ENCODE results near the gene PRPF18.

PRPF18 gene

DNA sequence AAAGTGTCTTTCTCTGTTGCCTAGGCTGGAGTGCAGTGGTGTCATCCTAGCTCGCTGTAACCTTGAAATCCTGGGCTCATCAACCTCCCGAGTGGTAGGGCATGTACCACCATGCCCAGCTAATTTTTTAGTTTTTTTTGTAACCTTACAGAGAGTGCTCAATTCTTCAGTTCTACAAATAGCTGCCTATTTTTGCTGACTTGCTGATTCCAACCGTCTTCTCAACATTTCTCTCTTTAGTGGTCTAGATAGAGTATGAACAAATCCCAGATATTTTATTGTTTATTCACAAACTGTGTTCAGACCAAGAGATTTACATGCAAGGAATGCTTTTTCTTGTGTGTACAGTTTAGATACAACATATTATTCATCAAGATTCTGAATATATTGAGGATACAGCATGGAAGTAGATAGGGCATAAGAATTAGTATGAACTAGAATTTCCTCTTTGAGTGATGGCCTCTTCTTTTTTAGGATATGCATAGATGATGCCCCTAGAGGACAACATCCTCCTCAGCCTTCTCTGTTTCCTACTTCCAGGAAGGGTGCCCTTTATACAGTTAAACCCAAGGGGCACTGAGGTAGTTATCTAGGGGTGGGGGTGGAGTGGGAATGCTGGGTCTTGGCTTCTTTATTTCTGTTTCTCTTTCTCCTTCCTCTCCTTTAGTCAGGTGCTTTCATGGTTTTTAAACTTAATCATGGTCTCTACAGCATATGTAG lies 26.0 kb downstream of the PRPF18 start:
- H3K27ac ChIP-seq (ENCODE audit: low read depth, low read length): no peak overlapping the region
- H3K9ac ChIP-seq (ENCODE audit: low read length): no peak overlapping the region
- peaks cover 15% of the 10 kb centered on the region for H3K4me1 ChIP-seq (ENCODE audit: insufficient read depth, low read length)
- H3K9me3 ChIP-seq (ENCODE audit: low read length): no peaks in the 10 kb centered on the region
- H3K36me3 ChIP-seq (ENCODE audit: insufficient read depth, low read length): peaks cover 50% of the 10 kb centered on the region
- H3K4me3 ChIP-seq (ENCODE audit: low read depth in 1 of 2, low read length in 2 of 2): no peak overlapping the region
- H3K27me3 ChIP-seq (ENCODE audit: control insufficient read depth in 1 of 2, insufficient read depth in 2 of 2, low read length in 2 of 2): no peaks in the 10 kb centered on the region

GRCh38 chr10:13613519-13613918 lies 26.8 kb downstream of the PRPF18 start:
- Histone ChIP-seq H3K27ac (ENCODE audit: low read depth, low read length) (no peak overlapping the region), H3K9me3 (ENCODE audit: low read length) (no peaks in the 10 kb centered on the region), H3K4me1 (ENCODE audit: insufficient read depth, low read length) (peaks cover 15% of the 10 kb centered on the region), H3K36me3 (ENCODE audit: insufficient read depth, low read length) (peaks cover 53% of the 10 kb centered on the region), H3K4me3 (ENCODE audit: low read depth in 1 of 2, low read length in 2 of 2) (no peak overlapping the region), H3K27me3 (ENCODE audit: control insufficient read depth in 1 of 2, insufficient read depth in 2 of 2, low read length in 2 of 2) (no peaks in the 10 kb centered on the region), H3K9ac (ENCODE audit: low read length) (no peak overlapping the region)

DNA sequence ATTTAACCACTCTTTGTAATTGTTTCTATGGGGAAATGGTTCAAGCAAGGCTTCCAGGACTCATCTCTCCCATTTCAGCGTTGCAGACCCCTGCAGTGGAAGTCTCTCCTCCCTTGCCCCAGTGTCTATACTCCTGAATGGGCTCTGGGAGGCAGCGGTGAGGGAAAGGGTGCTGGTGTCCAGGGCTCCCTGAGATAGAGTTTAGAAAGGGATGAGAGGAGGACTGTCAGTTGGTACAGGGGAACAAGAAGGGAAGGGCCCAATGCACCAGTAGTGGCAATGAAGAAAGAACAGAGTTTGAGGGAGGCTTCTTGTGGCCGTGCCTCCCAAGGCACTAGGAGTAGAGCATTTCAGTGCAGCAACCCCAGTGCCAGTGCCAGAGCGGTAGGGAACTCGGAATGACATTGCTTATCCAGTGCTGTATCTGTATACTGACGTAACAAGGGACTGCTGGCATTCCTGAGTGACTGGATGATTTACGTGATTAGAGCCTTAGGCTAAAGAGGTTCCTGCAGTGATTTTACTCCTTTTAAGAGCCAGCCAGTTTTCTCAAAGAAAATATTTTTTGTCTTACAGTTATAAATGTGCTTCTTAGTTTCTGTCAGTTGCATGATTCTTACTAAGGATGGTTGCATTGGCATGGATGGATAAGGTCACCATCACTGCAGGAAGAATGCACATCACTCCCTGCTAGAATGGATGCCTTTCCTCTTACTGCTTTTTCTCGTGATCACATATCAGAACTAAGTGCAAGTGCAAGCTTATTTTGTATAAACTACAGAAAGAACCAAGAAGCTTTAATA lies 28.0 kb downstream of the PRPF18 start:
- no peak overlapping the region for H3K4me3 ChIP-seq (ENCODE audit: low read depth in 1 of 2, low read length in 2 of 2)
- H3K9ac ChIP-seq (ENCODE audit: low read length): no peak overlapping the region
- peaks cover 43% of the 10 kb centered on the region for H3K36me3 ChIP-seq (ENCODE audit: insufficient read depth, low read length)
- H3K4me1 ChIP-seq (ENCODE audit: insufficient read depth, low read length): peaks cover 15% of the 10 kb centered on the region
- H3K27me3 ChIP-seq (ENCODE audit: control insufficient read depth in 1 of 2, insufficient read depth in 2 of 2, low read length in 2 of 2): no peaks in the 10 kb centered on the region
- H3K9me3 ChIP-seq (ENCODE audit: low read length): no peaks in the 10 kb centered on the region
- H3K27ac ChIP-seq (ENCODE audit: low read depth, low read length): peak overlapping the region; percentile 10

- H3K9me3 ChIP-seq (ENCODE audit: low read length): no peaks in the 10 kb centered on the region
- H3K36me3 ChIP-seq (ENCODE audit: insufficient read depth, low read length): peaks cover 32% of the 10 kb centered on the region
- peaks cover 15% of the 10 kb centered on the region for H3K4me1 ChIP-seq (ENCODE audit: insufficient read depth, low read length)
- H3K27me3 ChIP-seq (ENCODE audit: control insufficient read depth in 1 of 2, insufficient read depth in 2 of 2, low read length in 2 of 2): no peaks in the 10 kb centered on the region
- no peak overlapping the region for H3K9ac ChIP-seq (ENCODE audit: low read length)
- H3K27ac ChIP-seq (ENCODE audit: low read depth, low read length): no peak overlapping the region
- H3K4me3 ChIP-seq (ENCODE audit: low read depth in 1 of 2, low read length in 2 of 2): no peak overlapping the region
These were observed 29.0 kb downstream of the PRPF18 start for GRCh38 chr10:13615650-13616300.

DNA sequence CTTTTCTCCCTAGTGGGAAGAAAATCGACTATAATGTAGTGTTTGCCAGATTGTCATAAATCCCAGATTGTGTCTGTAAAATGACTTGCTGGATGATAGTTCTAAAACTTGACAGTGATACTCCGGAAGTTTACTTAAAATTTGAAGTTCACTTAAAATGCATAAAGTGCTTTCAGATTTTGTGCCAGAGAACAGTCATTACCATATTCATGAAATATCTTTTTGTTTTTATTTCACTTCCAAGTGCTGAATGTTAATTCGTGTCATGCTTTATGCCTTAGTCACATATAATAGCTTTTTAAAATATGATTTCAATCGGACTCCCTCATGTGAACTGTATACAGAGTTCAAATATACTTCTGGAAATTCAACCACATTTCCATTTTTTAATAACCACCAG lies 30.4 kb downstream of the PRPF18 start:
- Histone ChIP-seq H3K27ac (ENCODE audit: low read depth, low read length) (no peak overlapping the region), H3K4me3 (ENCODE audit: low read depth in 1 of 2, low read length in 2 of 2) (no peak overlapping the region), H3K36me3 (ENCODE audit: insufficient read depth, low read length) (peaks cover 29% of the 10 kb centered on the region), H3K9ac (ENCODE audit: low read length) (no peak overlapping the region), H3K4me1 (ENCODE audit: insufficient read depth, low read length) (peaks cover 15% of the 10 kb centered on the region), H3K9me3 (ENCODE audit: low read length) (no peaks in the 10 kb centered on the region), H3K27me3 (ENCODE audit: control insufficient read depth in 1 of 2, insufficient read depth in 2 of 2, low read length in 2 of 2) (no peaks in the 10 kb centered on the region)

DNA sequence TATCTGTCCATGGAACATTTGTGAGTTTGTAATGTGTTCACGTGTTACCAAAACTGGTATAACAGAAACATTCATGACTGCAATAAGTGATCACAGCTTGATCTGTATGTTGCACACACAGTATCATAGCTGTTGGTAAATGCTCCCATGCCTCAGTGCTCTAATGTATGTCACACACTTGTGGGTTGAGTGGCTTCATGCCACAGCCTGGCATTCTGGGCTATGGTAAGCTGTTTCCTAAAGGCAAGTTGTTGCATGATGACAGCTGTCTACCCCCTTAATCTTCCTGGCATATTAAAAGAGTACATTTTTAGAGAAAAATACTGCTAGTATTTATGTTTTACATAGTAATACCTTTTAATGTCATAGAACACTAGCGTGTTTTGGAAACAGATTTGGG lies 35.2 kb downstream of the PRPF18 start:
- Histone ChIP-seq H3K36me3 (ENCODE audit: insufficient read depth, low read length) (peaks cover 15% of the 10 kb centered on the region), H3K9ac (ENCODE audit: low read length) (no peak overlapping the region), H3K4me1 (ENCODE audit: insufficient read depth, low read length) (no peaks in the 10 kb centered on the region), H3K27ac (ENCODE audit: low read depth, low read length) (no peak overlapping the region), H3K9me3 (ENCODE audit: low read length) (no peaks in the 10 kb centered on the region), H3K27me3 (ENCODE audit: control insufficient read depth in 1 of 2, insufficient read depth in 2 of 2, low read length in 2 of 2) (no peaks in the 10 kb centered on the region), H3K4me3 (ENCODE audit: low read depth in 1 of 2, low read length in 2 of 2) (no peak overlapping the region)

DNA sequence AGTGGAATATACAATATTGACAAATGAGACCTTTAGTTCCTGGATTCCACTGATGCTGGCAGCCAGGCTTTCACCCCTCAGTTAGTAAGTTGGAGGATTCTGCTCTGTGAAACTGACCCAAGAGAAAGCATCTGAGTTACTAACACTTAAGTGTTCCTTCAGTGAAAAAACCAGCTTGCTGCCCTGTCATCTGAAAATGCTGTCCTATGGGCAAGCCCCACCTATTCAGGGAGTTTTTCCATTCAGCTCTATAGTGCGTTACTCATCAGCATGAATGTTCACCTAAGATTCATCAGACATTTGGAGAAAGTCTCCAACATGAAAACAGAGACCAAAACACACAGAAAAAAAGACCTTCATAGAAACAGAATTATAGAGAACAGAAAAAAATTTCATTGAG lies 37.9 kb downstream of the PRPF18 start:
- H3K4me3 ChIP-seq (ENCODE audit: low read depth in 1 of 2, low read length in 2 of 2): no peak overlapping the region
- no peaks in the 10 kb centered on the region for H3K9me3 ChIP-seq (ENCODE audit: low read length)
- H3K36me3 ChIP-seq (ENCODE audit: insufficient read depth, low read length): peaks cover 7% of the 10 kb centered on the region
- no peak overlapping the region for H3K27ac ChIP-seq (ENCODE audit: low read depth, low read length)
- H3K4me1 ChIP-seq (ENCODE audit: insufficient read depth, low read length): no peaks in the 10 kb centered on the region
- no peak overlapping the region for H3K9ac ChIP-seq (ENCODE audit: low read length)
- H3K27me3 ChIP-seq (ENCODE audit: control insufficient read depth in 1 of 2, insufficient read depth in 2 of 2, low read length in 2 of 2): no peaks in the 10 kb centered on the region

DNA sequence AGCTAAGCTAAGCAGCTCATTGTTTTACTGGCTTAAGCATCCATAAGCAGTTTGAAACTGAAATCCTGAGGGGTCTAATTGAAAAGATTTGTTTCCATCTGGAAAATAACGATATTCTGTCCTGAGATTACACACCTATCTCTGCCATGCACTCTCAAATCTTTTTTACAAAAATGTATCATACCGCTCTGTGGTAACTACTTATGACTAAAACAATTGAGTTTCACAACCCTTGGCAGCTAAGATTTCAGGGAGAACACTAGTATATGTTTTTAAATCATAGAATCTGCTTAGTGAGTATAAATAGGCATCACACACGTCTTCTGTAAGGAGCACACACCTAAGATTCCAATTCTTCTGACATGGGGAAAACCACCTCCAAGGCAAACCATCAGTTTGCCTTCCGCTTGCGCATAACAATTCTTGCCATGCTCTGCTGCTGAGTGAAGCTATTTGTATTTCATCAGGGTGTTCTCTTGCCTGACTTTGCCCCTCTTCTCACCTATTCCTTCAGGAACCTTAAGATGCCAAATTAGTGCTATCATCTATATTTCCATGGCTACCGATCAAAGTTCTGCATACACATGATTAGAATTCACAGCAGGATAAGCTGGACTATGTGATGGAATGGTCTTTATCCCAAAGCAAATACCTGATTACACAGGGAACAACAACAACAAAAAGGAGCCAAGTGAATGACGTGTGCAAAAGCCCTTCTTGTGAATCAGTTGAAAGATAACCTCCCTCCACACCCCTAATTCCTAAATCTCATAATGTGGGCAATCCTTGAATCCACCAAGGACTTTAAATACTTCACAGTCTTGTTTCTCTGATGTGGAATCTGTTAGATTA lies 40.9 kb downstream of the PRPF18 start:
- Histone ChIP-seq H3K4me3 (ENCODE audit: low read depth in 1 of 2, low read length in 2 of 2) (no peak overlapping the region), H3K27me3 (ENCODE audit: control insufficient read depth in 1 of 2, insufficient read depth in 2 of 2, low read length in 2 of 2) (no peaks in the 10 kb centered on the region), H3K9ac (ENCODE audit: low read length) (no peak overlapping the region), H3K4me1 (ENCODE audit: insufficient read depth, low read length) (peaks cover 5% of the 10 kb centered on the region), H3K27ac (ENCODE audit: low read depth, low read length) (no peak overlapping the region), H3K36me3 (ENCODE audit: insufficient read depth, low read length) (peaks cover 10% of the 10 kb centered on the region), H3K9me3 (ENCODE audit: low read length) (no peaks in the 10 kb centered on the region)

DNA sequence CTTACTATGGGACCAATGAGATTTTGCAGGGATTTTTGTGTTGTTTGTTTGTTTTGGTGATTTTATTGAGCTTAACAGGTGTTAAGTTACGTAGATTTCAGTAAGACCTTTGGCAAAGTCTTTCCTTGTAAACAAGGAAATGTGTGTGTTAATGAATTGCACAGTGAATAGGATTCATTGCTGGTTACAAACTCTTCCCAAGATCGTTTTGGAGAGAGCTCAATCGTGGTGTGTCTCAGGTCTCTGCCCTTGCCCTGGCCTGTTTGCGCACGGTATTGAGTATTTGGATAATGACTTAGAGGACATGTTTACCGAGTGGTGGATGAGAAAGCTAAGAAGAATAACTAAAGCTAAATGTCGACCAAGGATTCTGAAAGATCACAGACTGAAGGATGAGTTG lies 41.9 kb downstream of the PRPF18 start:
- Histone ChIP-seq H3K36me3 (ENCODE audit: insufficient read depth, low read length) (peaks cover 10% of the 10 kb centered on the region), H3K9me3 (ENCODE audit: low read length) (no peaks in the 10 kb centered on the region), H3K4me1 (ENCODE audit: insufficient read depth, low read length) (peaks cover 15% of the 10 kb centered on the region), H3K27me3 (ENCODE audit: control insufficient read depth in 1 of 2, insufficient read depth in 2 of 2, low read length in 2 of 2) (no peaks in the 10 kb centered on the region), H3K9ac (ENCODE audit: low read length) (no peak overlapping the region), H3K4me3 (ENCODE audit: low read depth in 1 of 2, low read length in 2 of 2) (no peak overlapping the region), H3K27ac (ENCODE audit: low read depth, low read length) (no peak overlapping the region)

DNA sequence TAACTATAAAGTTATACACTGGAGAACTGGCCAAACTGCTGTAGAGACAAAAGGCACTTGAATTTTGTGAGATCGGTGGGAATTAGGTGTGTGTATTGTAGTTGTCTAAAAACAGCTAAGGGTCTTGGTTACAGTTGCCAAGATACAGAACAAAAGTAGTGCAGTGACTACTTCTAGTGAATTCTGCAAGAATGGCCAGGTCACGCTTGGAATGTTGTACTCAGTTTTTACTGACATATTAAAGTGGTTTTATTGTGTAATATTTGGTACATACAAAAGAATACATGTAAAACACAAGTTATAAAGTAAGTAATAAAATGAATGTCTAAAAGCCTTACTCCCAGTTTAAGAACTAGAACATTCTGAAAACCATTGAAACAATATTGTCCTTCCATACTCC lies 42.4 kb downstream of the PRPF18 start:
- Histone ChIP-seq H3K4me3 (ENCODE audit: low read depth in 1 of 2, low read length in 2 of 2) (no peak overlapping the region), H3K27ac (ENCODE audit: low read depth, low read length) (no peak overlapping the region), H3K9ac (ENCODE audit: low read length) (no peak overlapping the region), H3K4me1 (ENCODE audit: insufficient read depth, low read length) (peaks cover 20% of the 10 kb centered on the region), H3K9me3 (ENCODE audit: low read length) (no peaks in the 10 kb centered on the region), H3K36me3 (ENCODE audit: insufficient read depth, low read length) (peaks cover 10% of the 10 kb centered on the region), H3K27me3 (ENCODE audit: control insufficient read depth in 1 of 2, insufficient read depth in 2 of 2, low read length in 2 of 2) (no peaks in the 10 kb centered on the region)

DNA sequence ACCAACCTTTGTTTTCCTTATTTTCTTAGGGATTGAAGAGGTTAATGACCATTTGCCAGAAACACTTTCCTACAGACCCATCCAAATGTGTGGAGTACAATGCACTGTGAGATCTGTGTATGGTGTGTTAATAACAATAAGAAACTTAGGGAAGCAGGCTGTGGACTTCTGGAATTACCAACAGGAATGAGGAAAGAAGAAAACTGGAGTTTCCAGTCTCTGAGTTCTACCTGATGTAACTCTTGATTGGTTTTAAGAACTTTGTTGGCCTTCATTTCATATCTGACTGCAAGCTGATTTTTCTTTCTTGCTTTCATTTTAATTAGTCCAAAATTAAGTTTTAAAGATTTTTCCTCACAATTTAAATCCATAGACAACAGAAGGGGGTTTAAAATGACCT lies 43.5 kb downstream of the PRPF18 start:
- Histone ChIP-seq H3K4me3 (ENCODE audit: low read depth in 1 of 2, low read length in 2 of 2) (no peak overlapping the region), H3K36me3 (ENCODE audit: insufficient read depth, low read length) (peaks cover 10% of the 10 kb centered on the region), H3K4me1 (ENCODE audit: insufficient read depth, low read length) (peaks cover 30% of the 10 kb centered on the region), H3K27me3 (ENCODE audit: control insufficient read depth in 1 of 2, insufficient read depth in 2 of 2, low read length in 2 of 2) (no peaks in the 10 kb centered on the region), H3K9ac (ENCODE audit: low read length) (no peak overlapping the region), H3K27ac (ENCODE audit: low read depth, low read length) (no peak overlapping the region), H3K9me3 (ENCODE audit: low read length) (no peaks in the 10 kb centered on the region)
